ENCODE data around the gene OVOL3. TPM values are rescaled to one million over a fixed set of nuclear protein-coding genes. Genes with fewer than 3 reads are reported as not detected.

The OVOL3 gene
- total RNA-seq, 1 donor from 2014 or later: not detected

- peak overlapping the region; percentile 48 for H3K27ac Mint-ChIP-seq (ENCODE audit: unreplicated experiment)
- H3K4me1 Mint-ChIP-seq (ENCODE audit: unreplicated experiment): peaks cover 11% of the 10 kb centered on the region
- peaks cover 8% of the 10 kb centered on the region for H3K27me3 Mint-ChIP-seq (ENCODE audit: unreplicated experiment)
- no peak for DNase-seq (ENCODE audit: low spot score)
- H3K4me3 Mint-ChIP-seq (ENCODE audit: unreplicated experiment): no peak overlapping the region
- no peak for TF ChIP-seq CTCF (IDR thresholded peaks at IDR 0.05; ENCODE audit: unreplicated experiment)
- H3K9me3 Mint-ChIP-seq (ENCODE audit: unreplicated experiment): no peaks in the 10 kb centered on the region
- H3K36me3 Mint-ChIP-seq (ENCODE audit: low read depth, unreplicated experiment): peaks cover 16% of the 10 kb centered on the region
Measured at GRCh38 chr19:36160821-36161596, 50.1 kb downstream of the OVOL3 start.

Other genes starting within 250 kb of the OVOL3 start
- 11.5 TPM for gene APLP1, start 242.6 kb upstream of the OVOL3 start, total RNA-seq (ENCODE audit: unreplicated experiment)
- gene NFKBID, start 210.6 kb upstream of the OVOL3 start, total RNA-seq (ENCODE audit: unreplicated experiment): 13.0 TPM
- gene HCST, start 208.6 kb upstream of the OVOL3 start, total RNA-seq (ENCODE audit: unreplicated experiment): 0.95 TPM
- not detected for gene TYROBP, start 202.8 kb upstream of the OVOL3 start, total RNA-seq (ENCODE audit: unreplicated experiment)
- gene LRFN3, start 174.8 kb upstream of the OVOL3 start, total RNA-seq (ENCODE audit: unreplicated experiment): 53.4 TPM
- gene SDHAF1, start 116.0 kb upstream of the OVOL3 start, total RNA-seq (ENCODE audit: unreplicated experiment): 14.3 TPM
- gene SYNE4, start 102.3 kb upstream of the OVOL3 start, total RNA-seq (ENCODE audit: unreplicated experiment): 4.5 TPM
- 27.3 TPM for gene ALKBH6, start 96.9 kb upstream of the OVOL3 start, total RNA-seq (ENCODE audit: unreplicated experiment)
- gene CLIP3, start 78.3 kb upstream of the OVOL3 start, total RNA-seq (ENCODE audit: unreplicated experiment): 94.8 TPM
- 6.7 TPM for gene THAP8, start 56.9 kb upstream of the OVOL3 start, total RNA-seq (ENCODE audit: unreplicated experiment)
- gene WDR62, start 56.2 kb upstream of the OVOL3 start, total RNA-seq (ENCODE audit: unreplicated experiment): 8.5 TPM
- 66.4 TPM for gene POLR2I, start 3.7 kb downstream of the OVOL3 start, total RNA-seq (ENCODE audit: unreplicated experiment)
- gene TBCB, start 4.3 kb downstream of the OVOL3 start, total RNA-seq (ENCODE audit: unreplicated experiment): 206 TPM
- 901 TPM for gene CAPNS1, start 28.9 kb downstream of the OVOL3 start, total RNA-seq (ENCODE audit: unreplicated experiment)
- 5.2 TPM for gene COX7A1, start 41.3 kb downstream of the OVOL3 start, total RNA-seq (ENCODE audit: unreplicated experiment)
- 3.7 TPM for gene ZNF565, start 103.5 kb downstream of the OVOL3 start, total RNA-seq (ENCODE audit: unreplicated experiment)
- gene ZNF146, start 104.0 kb downstream of the OVOL3 start, total RNA-seq (ENCODE audit: unreplicated experiment): 45.5 TPM